ENCODE measurements around the gene DOK5.

The DOK5 gene

GRCh38 chr20:54458219-54458618, 17.2 kb upstream of the DOK5 start:
- no peak overlapping the region for H3K27ac ChIP-seq
- TF ChIP-seq CTCF (IDR thresholded peaks at IDR 0.05) (no peak), ZFX (IDR thresholded peaks at IDR 0.05; ENCODE audit: borderline replicate concordance) (no peak)

GRCh38 chr20:54459279-54459678, 16.1 kb upstream of the DOK5 start:
- TF ChIP-seq CTCF (IDR thresholded peaks at IDR 0.05) (no peak), ZFX (IDR thresholded peaks at IDR 0.05; ENCODE audit: borderline replicate concordance) (no peak)
- no peak overlapping the region for H3K27ac ChIP-seq

- TF ChIP-seq CTCF (IDR thresholded peaks at IDR 0.05), result no peak
- no peak for TF ChIP-seq ZFX (IDR thresholded peaks at IDR 0.05; ENCODE audit: borderline replicate concordance)
- H3K27ac ChIP-seq, result no peak overlapping the region
These were observed 11.4 kb upstream of the DOK5 start for GRCh38 chr20:54464003-54464402.

- TF ChIP-seq CTCF (IDR thresholded peaks at IDR 0.05), result no peak
- TF ChIP-seq ZFX (IDR thresholded peaks at IDR 0.05; ENCODE audit: borderline replicate concordance), result no peak
- no peak overlapping the region for H3K27ac ChIP-seq
These were observed 9.3 kb upstream of the DOK5 start for GRCh38 chr20:54466127-54466526.

GRCh38 chr20:54467622-54468021, 7.8 kb upstream of the DOK5 start:
- H3K27ac ChIP-seq, result no peak overlapping the region
- TF ChIP-seq CTCF (IDR thresholded peaks at IDR 0.05) (no peak), ZFX (IDR thresholded peaks at IDR 0.05; ENCODE audit: borderline replicate concordance) (no peak)

- no peak overlapping the region for H3K27ac ChIP-seq
These were observed 7.3 kb upstream of the DOK5 start for GRCh38 chr20:54468082-54468481.

GRCh38 chr20:54469293-54469692, 6.1 kb upstream of the DOK5 start:
- H3K27ac ChIP-seq, result no peak overlapping the region
- TF ChIP-seq ZFX (IDR thresholded peaks at IDR 0.05; ENCODE audit: borderline replicate concordance), result no peak
- TF ChIP-seq CTCF (IDR thresholded peaks at IDR 0.05), result no peak

More at GRCh38 chr20:54468082-54468481, 7.3 kb upstream of the DOK5 start:
- TF ChIP-seq CTCF (IDR thresholded peaks at IDR 0.05) (no peak), ZFX (IDR thresholded peaks at IDR 0.05; ENCODE audit: borderline replicate concordance) (no peak)

Data from 22Rv1 (cell line).